Nephron progenitor cell (in vitro differentiated cells): ENCODE data around the gene SLC35F3.

Experiments used
- DNase-seq: peaks from one replicate; pipeline ENCODE4 v3.0.0; 2021
- H3K27ac Mint-ChIP-seq: 2 replicates; pipeline ENCODE4 v1.8.0; 2021; ENCODE audit warnings: mild to moderate bottlenecking, moderate library complexity, mixed read lengths
- H3K27me3 Mint-ChIP-seq: 2 replicates; pipeline ENCODE4 v1.8.0; 2021; ENCODE audit warnings: mild to moderate bottlenecking, low read depth, mixed read lengths; ENCODE audit not compliant: poor library complexity
- H3K36me3 Mint-ChIP-seq: 2 replicates; pipeline ENCODE4 v1.8.0; 2021; ENCODE audit warnings: low read depth, mixed read lengths
- H3K4me1 Mint-ChIP-seq: 2 replicates; pipeline ENCODE4 v1.8.0; 2021; ENCODE audit warnings: mixed read lengths
- H3K4me3 Mint-ChIP-seq: 2 replicates; pipeline ENCODE4 v1.8.0; 2021; ENCODE audit warnings: mild to moderate bottlenecking, moderate library complexity, mixed read lengths
- H3K9me3 Mint-ChIP-seq: 2 replicates; pipeline ENCODE4 v1.8.0; 2021; ENCODE audit warnings: mild to moderate bottlenecking, moderate library complexity, mixed read lengths
- CTCF ChIP-seq: fragments of 200-600 bp; sonication (generic); IDR thresholded peaks from 2 replicates; pipeline ENCODE4 v1.5.0; 2021; ENCODE audit warnings: antibody characterized with exemption

Gene SLC35F3

GRCh38 chr1:233904633-233905415 lies at the start of gene SLC35F3:
Gene SLC35F3, plus strand, starts transcription at chr1:233904676.
- peaks cover 4% of the 10 kb centered on the region for H3K9me3 Mint-ChIP-seq
- H3K36me3 Mint-ChIP-seq = no peaks in the 10 kb centered on the region
- no peak within 1 kb of the TSS for H3K27ac Mint-ChIP-seq
- peak; percentile 85 for DNase-seq
- H3K4me1 Mint-ChIP-seq = peaks cover 9% of the 10 kb centered on the region
- peak within 1 kb of the TSS; percentile 90 for H3K4me3 Mint-ChIP-seq
- peaks cover 92% of the 10 kb centered on the region for H3K27me3 Mint-ChIP-seq
- TF ChIP-seq CTCF = peak; percentile 44

GRCh38 chr1:233859446-233859845 lies 45.0 kb upstream of the SLC35F3 start:
- H3K9me3 Mint-ChIP-seq = no peaks in the 10 kb centered on the region
- H3K36me3 Mint-ChIP-seq = no peaks in the 10 kb centered on the region
- DNase-seq = no peak
- H3K4me1 Mint-ChIP-seq = peaks cover 5% of the 10 kb centered on the region
- H3K27me3 Mint-ChIP-seq = no peaks in the 10 kb centered on the region
- no peak for TF ChIP-seq CTCF
- no peak overlapping the region for H3K27ac Mint-ChIP-seq
- H3K4me3 Mint-ChIP-seq = no peak overlapping the region

- no peak for DNase-seq
- no peak for TF ChIP-seq CTCF
- H3K27ac Mint-ChIP-seq = no peak overlapping the region
- H3K27me3 Mint-ChIP-seq = no peaks in the 10 kb centered on the region
- peaks cover 34% of the 10 kb centered on the region for H3K9me3 Mint-ChIP-seq
- no peaks in the 10 kb centered on the region for H3K4me1 Mint-ChIP-seq
- H3K4me3 Mint-ChIP-seq = no peak overlapping the region
- peaks cover 5% of the 10 kb centered on the region for H3K36me3 Mint-ChIP-seq
Measured at GRCh38 chr1:233863901-233864545, 40.5 kb upstream of the SLC35F3 start.

- Mint-ChIP-seq H3K36me3 (peaks cover 5% of the 10 kb centered on the region), H3K4me3 (no peak overlapping the region), H3K4me1 (no peaks in the 10 kb centered on the region), H3K27me3 (no peaks in the 10 kb centered on the region), H3K9me3 (peaks cover 35% of the 10 kb centered on the region), H3K27ac (no peak overlapping the region)
- TF ChIP-seq CTCF = no peak
- no peak for DNase-seq
Measured at GRCh38 chr1:233864578-233864977, 39.9 kb upstream of the SLC35F3 start.

GRCh38 chr1:233865216-233865615 lies 39.3 kb upstream of the SLC35F3 start:
- H3K27me3 Mint-ChIP-seq = peaks cover 3% of the 10 kb centered on the region
- DNase-seq = no peak
- H3K4me1 Mint-ChIP-seq = no peaks in the 10 kb centered on the region
- TF ChIP-seq CTCF = no peak
- H3K4me3 Mint-ChIP-seq = no peak overlapping the region
- H3K27ac Mint-ChIP-seq = no peak overlapping the region
- H3K36me3 Mint-ChIP-seq = peaks cover 5% of the 10 kb centered on the region
- H3K9me3 Mint-ChIP-seq = peaks cover 35% of the 10 kb centered on the region
